ENCODE data around the gene FSTL5.

Gene FSTL5

DNA sequence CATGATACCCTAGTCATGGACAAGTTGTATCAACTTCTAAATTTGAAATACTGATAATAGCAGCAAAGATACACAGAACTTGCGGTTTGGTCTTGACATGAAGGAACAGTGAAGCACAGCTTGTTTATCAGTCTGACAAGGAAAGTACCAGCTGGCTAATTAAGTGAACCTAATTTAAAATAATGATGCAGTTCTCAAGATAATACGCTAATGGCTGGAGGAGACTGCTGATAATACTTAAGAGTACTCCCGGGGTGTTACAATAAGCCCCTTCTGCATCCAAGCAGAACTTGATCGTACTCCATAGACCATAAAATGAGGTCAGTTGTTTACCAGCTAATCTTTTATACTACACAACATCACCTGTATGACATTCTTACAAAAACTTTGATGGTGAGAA is 697.5 kb downstream of the FSTL5 start:
- DNase-seq (ENCODE audit: low read depth in 2 of 3, low spot score in 2 of 3) = no peak

DNA sequence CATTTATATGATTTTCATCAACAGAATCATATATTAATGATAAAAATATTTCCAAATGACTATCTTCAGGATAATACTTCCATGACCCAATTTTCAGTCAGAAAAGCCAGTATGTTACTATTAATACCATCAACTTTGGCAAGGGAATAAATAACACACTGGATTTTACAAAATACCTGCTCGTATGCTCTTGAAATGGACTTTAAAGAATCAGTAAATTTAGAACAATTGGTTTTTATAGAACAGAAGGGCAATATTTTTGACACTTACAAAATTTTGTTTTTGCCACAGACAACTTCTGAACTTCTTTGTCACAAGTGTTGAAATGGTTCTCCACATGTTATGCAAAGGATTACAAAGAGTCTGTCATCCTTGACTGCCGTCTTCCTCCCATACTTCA is 700.4 kb downstream of the FSTL5 start:
- DNase-seq (ENCODE audit: low read depth in 2 of 3, low spot score in 2 of 3) = no peak

- DNase-seq (ENCODE audit: low read depth in 2 of 3, low spot score in 2 of 3) = no peak
Observed at GRCh38 chr4:161457906-161458305, 705.9 kb downstream of the FSTL5 start.

DNA sequence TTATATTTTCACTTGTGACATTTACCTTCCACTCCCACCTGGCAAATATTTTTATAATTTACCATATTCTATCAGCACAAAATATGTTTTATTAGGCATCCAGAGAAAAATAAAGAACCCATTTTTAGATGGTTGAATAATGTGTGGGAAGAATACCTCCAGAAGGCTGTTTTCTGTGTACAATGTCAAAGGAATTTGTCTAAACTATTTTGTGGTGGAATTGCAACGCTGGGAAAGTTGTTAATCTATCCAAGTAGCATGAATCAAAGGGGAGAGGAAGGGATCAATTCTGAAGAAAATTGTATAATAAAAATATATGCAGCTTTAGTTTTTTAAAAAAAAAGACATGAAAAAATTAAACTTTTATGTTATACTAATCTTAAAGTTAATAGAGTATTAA is 706.5 kb downstream of the FSTL5 start:
- no peak for DNase-seq (ENCODE audit: low read depth in 2 of 3, low spot score in 2 of 3)

- DNase-seq (ENCODE audit: low read depth in 2 of 3, low spot score in 2 of 3) = no peak
Observed at GRCh38 chr4:161454860-161455259, 708.9 kb downstream of the FSTL5 start.

DNA sequence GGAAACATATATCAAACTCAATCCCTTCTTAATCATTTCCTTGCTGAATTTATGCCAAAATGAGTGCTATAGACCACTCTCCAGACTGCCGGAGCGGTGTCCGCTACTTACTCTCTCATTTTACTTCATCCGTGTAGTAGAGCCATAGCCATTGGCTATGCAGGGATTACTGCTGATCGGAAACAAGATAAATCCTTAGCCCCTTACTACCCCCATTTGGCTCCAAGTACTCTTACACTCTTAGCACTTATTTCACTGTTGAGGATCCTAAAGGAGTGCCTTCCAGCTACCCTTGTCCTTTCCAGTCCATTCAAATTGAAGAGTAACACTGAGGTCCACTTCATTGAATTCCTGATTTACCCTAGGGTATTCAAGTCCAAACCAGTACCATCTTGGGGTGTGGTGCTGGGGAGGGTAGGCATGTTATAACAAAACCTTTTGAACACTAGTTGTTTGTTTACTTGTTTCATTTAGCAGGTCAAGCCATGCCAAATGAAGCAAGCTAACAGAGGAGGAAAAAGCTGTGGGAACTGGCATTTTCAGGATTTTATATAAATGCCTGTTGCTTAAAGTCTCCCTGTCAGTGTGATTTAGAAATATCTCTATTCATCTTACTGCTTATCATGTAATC is 715.1 kb downstream of the FSTL5 start:
- DNase-seq (ENCODE audit: low read depth in 2 of 3, low spot score in 2 of 3) = no peak

GRCh38 chr4:161444626-161445025 is 719.2 kb downstream of the FSTL5 start:
- DNase-seq (ENCODE audit: low read depth in 2 of 3, low spot score in 2 of 3) = no peak

DNA sequence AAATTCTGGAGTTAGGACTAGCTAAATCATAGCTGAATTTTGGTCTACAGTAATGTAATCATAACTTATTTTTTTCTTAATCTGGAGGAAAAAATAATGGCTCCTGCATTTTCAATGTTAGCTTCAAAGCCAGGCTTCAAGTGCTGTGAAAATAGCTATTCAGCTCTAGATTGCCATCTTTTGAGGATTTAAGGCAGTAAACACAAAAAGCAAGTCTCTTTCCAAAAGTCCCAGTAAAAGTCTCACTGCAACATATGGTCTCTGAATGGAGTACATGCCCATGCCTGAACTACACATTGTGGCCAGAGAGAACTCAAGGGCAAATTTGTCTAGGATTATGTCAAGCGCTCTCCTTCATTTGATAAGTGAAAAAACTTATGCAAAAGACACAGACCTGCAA is 720.9 kb downstream of the FSTL5 start:
- DNase-seq (ENCODE audit: low read depth in 2 of 3, low spot score in 2 of 3) = no peak

GRCh38 chr4:161438096-161438495 is 725.7 kb downstream of the FSTL5 start:
- DNase-seq (ENCODE audit: low read depth in 2 of 3, low spot score in 2 of 3) = no peak

DNA sequence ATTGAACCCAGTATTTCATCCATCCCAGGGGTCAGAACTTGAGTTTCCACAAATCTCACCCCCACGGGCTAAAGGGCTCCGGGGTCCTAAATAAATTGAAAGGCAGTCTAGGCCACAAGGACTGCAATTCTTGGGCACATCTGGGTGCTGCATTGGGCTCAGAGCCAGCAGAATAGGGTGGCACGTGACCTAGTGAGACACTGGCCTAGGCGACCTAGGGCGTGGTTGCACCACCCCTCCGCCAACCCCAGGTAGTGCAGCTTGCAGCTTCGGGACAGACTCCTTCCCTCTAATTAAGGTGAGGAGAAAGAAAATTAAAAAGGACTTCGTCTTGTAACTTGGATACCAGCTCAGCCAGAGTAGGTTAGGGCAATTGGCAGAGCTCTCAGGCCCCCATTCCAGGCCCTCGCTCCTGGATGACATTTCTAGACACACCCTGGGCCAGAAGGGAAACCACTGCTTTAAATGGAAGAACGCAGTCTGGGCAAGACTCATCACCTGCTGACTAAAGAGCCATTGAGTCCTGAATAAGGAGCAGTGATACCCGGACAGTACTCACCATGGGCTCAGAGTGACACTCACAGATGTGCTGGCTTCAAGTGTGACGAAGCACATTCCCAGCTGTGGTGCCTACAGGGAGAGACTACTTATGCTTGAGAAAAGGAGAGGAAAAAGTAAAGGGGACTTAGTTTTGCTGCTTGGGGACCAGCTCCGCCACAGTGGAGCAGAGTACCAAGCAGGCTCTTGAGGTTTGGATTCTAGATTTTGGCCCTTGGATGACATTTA is 735.4 kb downstream of the FSTL5 start:
- no peak for DNase-seq (ENCODE audit: low read depth in 2 of 3, low spot score in 2 of 3)

DNA sequence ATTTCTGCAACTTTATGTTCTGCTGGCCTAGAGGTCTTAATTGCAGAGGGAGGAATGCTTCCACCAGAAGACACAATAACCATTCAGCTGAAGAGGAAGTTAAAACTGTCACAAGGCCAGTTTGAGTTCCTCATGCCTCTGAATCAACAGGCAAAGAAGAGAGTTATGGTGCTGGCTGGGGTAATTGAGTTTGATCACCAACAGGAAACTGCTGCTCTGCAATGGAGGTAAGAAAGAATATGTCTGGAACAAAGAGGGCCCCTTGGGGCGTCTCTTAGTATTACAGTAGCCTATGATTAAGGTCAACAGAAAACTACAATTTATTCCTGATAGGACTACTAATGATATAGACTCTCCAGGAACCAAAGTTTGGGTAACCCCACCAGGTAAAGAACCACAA is 744.0 kb downstream of the FSTL5 start:
- DNase-seq (ENCODE audit: low read depth in 2 of 3, low spot score in 2 of 3) = no peak

DNA sequence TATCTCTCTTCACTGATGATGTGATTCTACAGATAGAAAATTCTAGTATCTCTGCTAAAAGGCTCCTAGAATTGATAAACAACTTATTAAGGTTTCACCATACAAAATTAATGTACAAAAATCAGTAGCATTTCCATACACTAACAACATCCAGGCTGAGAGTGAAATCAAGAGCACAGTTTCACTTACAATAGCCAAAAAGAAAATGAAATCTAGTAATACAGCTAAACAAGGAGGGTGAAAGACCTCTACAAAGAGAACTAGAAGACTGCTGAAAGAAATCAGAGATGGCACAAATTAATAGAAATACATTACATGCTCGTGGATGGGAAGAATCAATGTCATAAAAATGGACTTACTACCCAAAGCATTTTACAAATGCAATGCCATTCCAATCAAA is 751.9 kb downstream of the FSTL5 start:
- no peak for DNase-seq (ENCODE audit: low read depth in 2 of 3, low spot score in 2 of 3)

- no peak for DNase-seq (ENCODE audit: low read depth in 2 of 3, low spot score in 2 of 3)
Observed at GRCh38 chr4:161404346-161405110, 759.3 kb downstream of the FSTL5 start.

DNA sequence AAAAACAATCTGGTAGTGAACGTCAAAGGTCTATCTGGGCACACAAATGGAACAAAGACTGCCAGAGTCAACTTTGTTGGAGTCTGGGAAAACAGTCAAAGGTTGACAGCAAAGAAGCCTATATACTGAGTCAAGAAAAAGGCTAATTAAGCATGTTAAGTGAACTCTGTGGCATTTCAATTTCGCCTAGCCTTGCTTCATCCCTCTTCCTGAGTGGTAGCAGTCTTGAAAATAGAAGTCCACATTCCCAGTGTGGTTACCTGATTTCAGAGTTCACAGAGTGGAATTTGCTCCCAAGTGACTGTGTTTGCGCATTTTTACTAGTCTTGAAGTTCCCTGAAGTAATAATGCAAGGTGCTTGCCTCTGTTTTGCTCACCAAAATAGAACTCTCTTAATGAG is 760.0 kb downstream of the FSTL5 start:
- DNase-seq (ENCODE audit: low read depth in 2 of 3, low spot score in 2 of 3) = no peak

- no peak for DNase-seq (ENCODE audit: low read depth in 2 of 3, low spot score in 2 of 3)
Observed at GRCh38 chr4:161393602-161394001, 770.2 kb downstream of the FSTL5 start.

GRCh38 chr4:161382655-161383054 is 781.1 kb downstream of the FSTL5 start:
- no peak for DNase-seq (ENCODE audit: low read depth in 2 of 3, low spot score in 2 of 3)

DNA sequence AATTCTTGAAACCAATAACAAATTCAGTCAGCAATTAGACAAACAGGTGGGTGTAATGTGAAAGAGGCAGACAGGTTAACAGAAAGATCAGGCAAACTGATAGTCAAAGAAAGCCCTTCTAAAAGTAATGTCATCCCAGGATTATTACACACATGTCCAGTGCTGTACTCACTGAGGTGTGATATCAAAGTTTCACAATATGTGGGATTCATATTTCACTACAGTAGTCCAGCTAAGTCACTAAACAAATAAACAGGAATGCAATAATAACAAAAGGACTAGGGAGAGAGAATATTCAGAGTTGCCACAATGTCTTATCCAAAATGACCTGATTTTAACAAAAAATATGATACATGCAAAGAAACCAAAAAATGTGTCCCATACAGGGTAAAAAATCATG is 787.5 kb downstream of the FSTL5 start:
- no peak for DNase-seq (ENCODE audit: low read depth in 2 of 3, low spot score in 2 of 3)

GRCh38 chr4:161364681-161365080 is 799.1 kb downstream of the FSTL5 start:
- DNase-seq (ENCODE audit: low read depth in 2 of 3, low spot score in 2 of 3) = no peak

DNA sequence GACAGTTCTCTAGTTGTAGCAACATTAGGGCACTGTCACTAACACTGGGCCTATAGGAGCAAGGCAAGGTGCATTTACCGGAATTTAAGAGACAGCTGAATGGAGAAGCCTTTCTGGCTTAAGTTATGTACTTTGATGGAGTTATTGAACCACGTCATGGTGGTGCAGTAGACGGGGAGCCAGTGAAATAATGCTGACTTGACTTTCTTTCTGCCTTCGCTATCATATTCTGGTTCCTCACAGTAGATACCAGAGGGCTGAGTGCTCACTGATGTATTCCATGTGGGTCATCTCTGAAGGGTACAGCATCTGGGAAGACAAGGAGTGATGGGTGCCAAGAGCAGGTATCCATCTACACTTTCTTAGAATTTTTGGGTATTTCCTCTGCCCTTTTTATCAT is 802.8 kb downstream of the FSTL5 start:
- no peak for DNase-seq (ENCODE audit: low read depth in 2 of 3, low spot score in 2 of 3)

DNA sequence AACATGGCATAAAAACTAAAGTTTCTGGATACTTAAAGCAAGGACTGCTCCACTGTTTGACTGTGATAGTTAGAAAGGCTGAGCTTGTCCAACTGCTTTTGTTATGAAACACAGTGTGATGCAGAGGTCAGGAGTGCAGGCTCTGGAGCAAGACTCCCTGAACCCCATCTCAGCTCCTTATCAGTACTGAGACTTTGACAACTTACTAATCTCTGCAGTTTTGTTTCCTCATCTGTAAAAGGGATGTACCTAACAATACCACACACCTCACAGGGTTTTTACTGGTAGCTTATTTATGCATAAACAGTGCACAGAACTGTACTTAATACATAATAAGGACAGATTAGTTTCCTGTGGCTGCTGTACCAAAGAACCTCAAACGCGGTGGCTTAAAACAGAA is 804.3 kb downstream of the FSTL5 start:
- no peak for DNase-seq (ENCODE audit: low read depth in 2 of 3, low spot score in 2 of 3)

GRCh38 chr4:161356351-161356750 is 807.4 kb downstream of the FSTL5 start:
- no peak for DNase-seq (ENCODE audit: low read depth in 2 of 3, low spot score in 2 of 3)

GRCh38 chr4:161350946-161351345 is 812.9 kb downstream of the FSTL5 start:
- no peak for DNase-seq (ENCODE audit: low read depth in 2 of 3, low spot score in 2 of 3)
